Activated T-helper 1 cell treated with anti-CD3 and anti-CD28 coated beads, Interleukin-2, amount 50 U/mL, for 16 hours (primary cell): ENCODE data around the gene MGAT1.
"Not testable (repeated sequence)": the region's sequence is repeated elsewhere in the genome, so short reads cannot be mapped to it uniquely, and the experiment has no call there.

Source experiments
- DNase-seq, 2 donors: peaks; one replicate each; pipeline ENCODE4 v3.0.0-alpha.2; 2020; ENCODE audit warnings: low read depth in 1 of 2, low spot score in 1 of 2

Gene MGAT1

GRCh38 chr5:180802325-180803180 lies at the start of gene MGAT1:
Gene MGAT1 (minus strand): TSS chr5:180802806. CDS start chr5:180792971, 9,835 bp downstream.
- DNase-seq: peak; percentile 55 to 69

- DNase-seq: no peak
Measured at GRCh38 chr5:180850434-180851078, 48.0 kb upstream of the MGAT1 start.

GRCh38 chr5:180849827-180850226 lies 47.2 kb upstream of the MGAT1 start:
- no peak for DNase-seq

- no peak for DNase-seq
Measured at GRCh38 chr5:180848878-180849277, 46.3 kb upstream of the MGAT1 start.

GRCh38 chr5:180848265-180848664 lies 45.7 kb upstream of the MGAT1 start:
- no peak for DNase-seq

GRCh38 chr5:180847026-180847425 lies 44.4 kb upstream of the MGAT1 start:
- no peak for DNase-seq

GRCh38 chr5:180844858-180845257 lies 42.3 kb upstream of the MGAT1 start:
- DNase-seq: no peak

- DNase-seq: no peak
Measured at GRCh38 chr5:180844432-180844831, 41.8 kb upstream of the MGAT1 start.

- DNase-seq: no peak
Measured at GRCh38 chr5:180839935-180840334, 37.3 kb upstream of the MGAT1 start.

GRCh38 chr5:180839227-180839626 lies 36.6 kb upstream of the MGAT1 start:
- DNase-seq: no peak

GRCh38 chr5:180837478-180837877 lies 34.9 kb upstream of the MGAT1 start:
- no peak for DNase-seq

GRCh38 chr5:180832638-180833068 lies 30.0 kb upstream of the MGAT1 start:
- no peak for DNase-seq

- DNase-seq: peak; percentile 58 to 63
Measured at GRCh38 chr5:180831139-180832093, 28.8 kb upstream of the MGAT1 start.

GRCh38 chr5:180830253-180831138 lies 27.9 kb upstream of the MGAT1 start:
- peak; percentile 48 to 49 for DNase-seq

GRCh38 chr5:180829726-180830125 lies 27.1 kb upstream of the MGAT1 start:
- DNase-seq: no peak

GRCh38 chr5:180828756-180829531 lies 26.3 kb upstream of the MGAT1 start:
- not testable (repeated sequence) for DNase-seq

GRCh38 chr5:180827374-180827773 lies 24.8 kb upstream of the MGAT1 start:
- not testable (repeated sequence) for DNase-seq

GRCh38 chr5:180825768-180826525 lies 23.3 kb upstream of the MGAT1 start:
- DNase-seq: no peak
